Fibroblast of mammary gland (primary cell): ENCODE measurements around the gene ANKRD13B.
"Not testable (repeated sequence)": the region's sequence is repeated elsewhere in the genome, so short reads cannot be mapped to it uniquely, and the experiment has no call there.

ENCODE experiments used
- DNase-seq: peaks from one replicate; pipeline ENCODE4 v3.0.0-alpha.2; 2010; ENCODE audit warnings: low read depth
- H3K4me3 ChIP-seq: 2 replicates; pipeline ENCODE4 v1.5.1; 2011; ENCODE audit warnings: low read depth, mild to moderate bottlenecking, low read length, moderate library complexity; ENCODE audit not compliant: control insufficient read depth
- TF ChIP-seq, protein P1 (sequence below): conservative IDR thresholded peaks from 2 replicates; pipeline ENCODE4 v1.5.1; 2011; ENCODE audit warnings: low read depth, low read length, inconsistent platforms; ENCODE audit not compliant: control insufficient read depth, insufficient read depth

Gene ANKRD13B

DNA sequence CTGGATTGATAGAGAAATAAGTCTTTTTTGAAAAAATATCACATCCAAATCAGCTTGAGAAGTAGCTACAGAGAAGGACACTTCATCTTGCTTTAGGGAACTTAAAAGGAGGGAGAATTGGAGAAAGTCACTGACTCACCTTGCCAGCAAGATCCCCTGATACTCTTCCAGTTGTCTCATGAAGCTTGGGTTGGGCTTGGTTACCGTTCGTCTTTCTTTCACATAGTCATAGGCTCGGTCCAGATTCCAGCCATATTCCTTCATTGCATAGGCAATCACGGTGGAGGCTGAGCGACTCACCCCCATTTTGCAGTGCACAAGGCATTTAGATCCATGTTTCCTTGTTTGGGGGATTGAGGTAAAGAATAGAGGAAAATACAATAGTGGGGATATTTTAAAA is 55.1 kb downstream of the ANKRD13B start:
- TF ChIP-seq, protein P1, sequence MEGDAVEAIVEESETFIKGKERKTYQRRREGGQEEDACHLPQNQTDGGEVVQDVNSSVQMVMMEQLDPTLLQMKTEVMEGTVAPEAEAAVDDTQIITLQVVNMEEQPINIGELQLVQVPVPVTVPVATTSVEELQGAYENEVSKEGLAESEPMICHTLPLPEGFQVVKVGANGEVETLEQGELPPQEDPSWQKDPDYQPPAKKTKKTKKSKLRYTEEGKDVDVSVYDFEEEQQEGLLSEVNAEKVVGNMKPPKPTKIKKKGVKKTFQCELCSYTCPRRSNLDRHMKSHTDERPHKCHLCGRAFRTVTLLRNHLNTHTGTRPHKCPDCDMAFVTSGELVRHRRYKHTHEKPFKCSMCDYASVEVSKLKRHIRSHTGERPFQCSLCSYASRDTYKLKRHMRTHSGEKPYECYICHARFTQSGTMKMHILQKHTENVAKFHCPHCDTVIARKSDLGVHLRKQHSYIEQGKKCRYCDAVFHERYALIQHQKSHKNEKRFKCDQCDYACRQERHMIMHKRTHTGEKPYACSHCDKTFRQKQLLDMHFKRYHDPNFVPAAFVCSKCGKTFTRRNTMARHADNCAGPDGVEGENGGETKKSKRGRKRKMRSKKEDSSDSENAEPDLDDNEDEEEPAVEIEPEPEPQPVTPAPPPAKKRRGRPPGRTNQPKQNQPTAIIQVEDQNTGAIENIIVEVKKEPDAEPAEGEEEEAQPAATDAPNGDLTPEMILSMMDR = no peak
- peak; percentile 41 for DNase-seq

DNA sequence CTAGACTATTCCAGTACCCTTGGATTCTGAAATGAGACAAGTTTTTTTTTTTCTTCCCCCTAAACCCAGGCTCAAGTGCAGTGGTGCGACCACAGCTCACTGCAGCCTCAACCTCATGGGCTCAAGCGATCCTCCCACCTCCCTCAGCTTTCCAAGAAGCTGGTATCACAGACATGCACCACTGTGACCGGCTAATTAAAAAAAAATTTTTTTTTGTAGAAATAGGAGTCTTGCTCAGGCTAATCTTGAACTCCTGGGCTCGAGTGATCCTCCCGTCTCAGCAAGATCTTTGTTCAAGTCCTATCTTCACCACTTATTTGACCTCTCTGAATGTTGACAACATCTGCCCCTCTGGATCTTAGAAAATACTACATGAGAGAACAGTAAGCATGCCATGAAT is 56.4 kb downstream of the ANKRD13B start:
- no peak for DNase-seq
- H3K4me3 ChIP-seq = no peak overlapping the region
- TF ChIP-seq, protein P1 = no peak

More for the DNA sequence above, 55.1 kb downstream of the ANKRD13B start:
- no peak overlapping the region for H3K4me3 ChIP-seq

DNA sequence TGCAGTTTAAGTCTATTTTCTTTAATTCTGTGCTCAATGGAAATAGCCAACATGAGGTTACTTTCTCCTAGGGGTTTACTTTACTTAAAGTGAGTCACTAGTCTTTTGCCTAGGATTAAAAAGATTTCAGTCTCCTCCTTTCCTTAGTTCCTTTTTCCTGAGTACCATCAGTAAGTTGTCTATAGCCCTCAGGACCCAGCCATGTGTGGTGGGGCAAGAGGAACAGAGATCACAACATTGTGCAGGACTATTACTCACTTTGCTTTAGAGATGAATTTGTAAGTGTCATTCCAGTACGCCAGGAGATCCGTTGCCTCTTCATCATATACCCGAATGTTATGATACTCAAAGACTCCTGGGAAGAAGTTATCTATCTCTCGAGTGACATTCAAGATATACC is 57.5 kb downstream of the ANKRD13B start:
- TF ChIP-seq, protein P1 = no peak
- DNase-seq = no peak
- no peak overlapping the region for H3K4me3 ChIP-seq

DNA sequence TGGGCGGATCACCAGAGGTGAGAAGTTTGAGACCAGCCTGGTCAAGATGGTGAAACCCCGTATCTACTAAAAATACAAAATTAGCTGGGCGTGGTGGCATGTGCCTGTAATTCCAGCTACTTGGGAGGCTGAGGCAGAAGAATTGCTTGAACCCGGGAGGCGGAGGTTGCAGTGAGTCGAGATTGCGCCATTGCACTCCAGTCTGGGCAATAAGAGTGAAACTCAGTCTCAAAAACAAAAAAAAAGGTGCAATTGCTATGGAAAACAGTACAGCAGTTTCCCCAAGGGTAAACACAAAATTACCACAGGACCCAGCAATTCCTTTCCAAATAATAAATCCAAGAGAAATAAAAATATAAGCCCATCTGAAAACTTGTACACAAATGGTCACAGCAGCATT is 59.0 kb downstream of the ANKRD13B start:
- not testable (repeated sequence) for H3K4me3 ChIP-seq, DNase-seq

DNA sequence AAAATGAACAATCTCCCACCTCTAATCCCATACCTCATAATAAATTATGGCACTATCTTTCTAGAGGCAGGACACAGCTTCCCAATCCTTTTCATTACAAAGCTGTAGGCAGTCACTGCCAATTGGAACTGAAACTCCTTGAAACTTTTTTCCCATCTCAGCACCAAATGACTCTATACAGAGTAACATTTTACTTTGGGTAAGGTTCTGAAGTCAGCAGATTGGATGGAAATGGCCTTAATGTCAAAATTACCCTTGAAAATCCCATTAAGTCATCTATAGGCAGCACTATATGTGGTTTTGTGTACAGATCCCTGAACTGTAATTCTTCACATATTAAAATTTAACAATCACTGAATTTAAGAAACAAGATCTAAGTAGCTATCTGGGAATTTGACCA is 60.0 kb downstream of the ANKRD13B start:
- H3K4me3 ChIP-seq = no peak overlapping the region
- DNase-seq = no peak
- TF ChIP-seq, protein P1 = no peak

DNA sequence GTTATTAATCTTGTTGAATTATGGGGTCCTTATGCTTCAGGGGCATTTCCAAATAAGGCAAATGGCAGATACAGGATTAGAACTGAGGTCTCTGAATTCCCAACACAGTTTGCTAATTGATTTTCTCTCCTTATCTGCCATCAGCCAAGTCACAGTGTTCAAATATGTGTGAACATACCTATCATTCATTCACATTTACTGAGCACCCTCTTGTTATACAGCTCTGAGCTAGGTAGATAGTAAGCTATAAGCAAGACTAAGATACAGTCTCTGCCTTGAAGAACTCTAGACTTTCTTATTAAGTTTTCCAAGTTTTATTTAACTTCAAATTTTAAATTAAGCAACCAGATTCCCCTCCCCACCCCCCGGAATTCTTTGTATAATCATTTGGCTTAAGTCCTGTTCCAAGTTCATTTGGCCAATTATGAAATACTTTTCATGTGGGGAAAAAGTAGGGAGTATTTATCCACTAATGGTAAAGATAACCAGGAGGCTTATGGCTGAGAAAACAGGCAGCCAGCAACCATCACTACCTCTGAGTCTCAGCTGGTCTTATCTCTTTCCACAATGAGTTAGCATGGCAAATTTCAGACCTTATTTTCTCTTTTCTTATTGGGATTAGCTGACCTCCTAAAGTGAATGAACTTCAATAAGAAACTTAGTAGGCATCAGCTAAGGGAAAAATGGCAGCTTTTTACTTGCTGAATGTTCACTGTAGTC is 61.2 kb downstream of the ANKRD13B start:
- TF ChIP-seq, protein P1 = no peak
- DNase-seq = no peak
- no peak overlapping the region for H3K4me3 ChIP-seq

DNA sequence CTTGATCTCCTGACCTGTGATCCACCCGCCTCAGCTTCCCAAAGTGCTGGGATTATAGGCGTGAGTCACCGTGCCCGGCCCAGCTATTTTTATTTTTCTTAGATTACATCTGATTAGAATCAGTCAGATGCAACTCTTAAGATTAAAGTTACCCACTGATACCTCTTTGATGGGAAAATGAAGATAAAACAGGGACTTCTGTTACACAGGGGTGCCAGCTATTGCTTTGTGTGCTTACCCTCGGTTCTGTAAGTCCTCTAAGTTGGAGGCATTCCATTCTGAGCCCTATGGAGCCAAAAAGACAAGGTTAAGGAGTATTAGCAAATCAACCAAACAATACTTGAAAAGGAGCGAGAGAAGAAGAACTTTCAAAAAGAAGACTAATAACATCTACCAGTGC is 62.4 kb downstream of the ANKRD13B start:
- no peak overlapping the region for H3K4me3 ChIP-seq
- TF ChIP-seq, protein P1 = no peak
- no peak for DNase-seq
